Tibial nerve (tissue), 3 donors: ENCODE results near the gene NTM.

Experiments
- POLR2A ChIP-seq, 2 donors: fragments of 450-650 bp; IDR thresholded peaks; one replicate each; pipeline ENCODE4 v1.6.1; 2017; ENCODE audit warnings: antibody characterized with exemption in 2 of 2, mild to moderate bottlenecking in 2 of 2, moderate library complexity in 2 of 2
- TF ChIP-seq, protein P1 (sequence below), 5 experiments: fragments of 200-600 bp in 3 of 5; fragments of 450-650 bp in 2 of 5; sonication (generic) in 3 of 5; IDR thresholded peaks; one replicate each; pipeline ENCODE4 v1.5.1; 2016 to 2019; ENCODE audit warnings: antibody characterized with exemption in 5 of 5, mild to moderate bottlenecking in 3 of 5, moderate library complexity in 2 of 5

DNA sequence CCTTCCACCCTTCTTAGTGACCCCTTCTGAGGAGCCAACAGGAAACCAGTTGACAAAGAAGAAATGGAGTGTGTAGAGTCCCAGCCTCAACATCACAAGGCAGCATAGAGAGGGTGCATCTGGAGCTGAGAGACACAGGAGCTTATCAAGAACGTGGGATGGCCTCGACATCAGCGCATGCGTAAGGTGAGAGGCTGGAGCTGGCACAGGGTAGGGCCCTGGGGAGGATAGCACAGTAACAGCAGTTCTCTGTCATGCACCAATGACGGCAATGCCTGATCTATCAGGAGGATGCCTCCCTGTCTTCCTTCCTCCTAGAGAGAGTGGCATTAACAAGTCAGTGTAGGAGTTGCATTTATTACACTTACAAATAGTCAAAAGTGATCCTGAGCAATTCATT, 426.1 kb downstream of the NTM start:
- TF ChIP-seq, protein P1, sequence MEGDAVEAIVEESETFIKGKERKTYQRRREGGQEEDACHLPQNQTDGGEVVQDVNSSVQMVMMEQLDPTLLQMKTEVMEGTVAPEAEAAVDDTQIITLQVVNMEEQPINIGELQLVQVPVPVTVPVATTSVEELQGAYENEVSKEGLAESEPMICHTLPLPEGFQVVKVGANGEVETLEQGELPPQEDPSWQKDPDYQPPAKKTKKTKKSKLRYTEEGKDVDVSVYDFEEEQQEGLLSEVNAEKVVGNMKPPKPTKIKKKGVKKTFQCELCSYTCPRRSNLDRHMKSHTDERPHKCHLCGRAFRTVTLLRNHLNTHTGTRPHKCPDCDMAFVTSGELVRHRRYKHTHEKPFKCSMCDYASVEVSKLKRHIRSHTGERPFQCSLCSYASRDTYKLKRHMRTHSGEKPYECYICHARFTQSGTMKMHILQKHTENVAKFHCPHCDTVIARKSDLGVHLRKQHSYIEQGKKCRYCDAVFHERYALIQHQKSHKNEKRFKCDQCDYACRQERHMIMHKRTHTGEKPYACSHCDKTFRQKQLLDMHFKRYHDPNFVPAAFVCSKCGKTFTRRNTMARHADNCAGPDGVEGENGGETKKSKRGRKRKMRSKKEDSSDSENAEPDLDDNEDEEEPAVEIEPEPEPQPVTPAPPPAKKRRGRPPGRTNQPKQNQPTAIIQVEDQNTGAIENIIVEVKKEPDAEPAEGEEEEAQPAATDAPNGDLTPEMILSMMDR (IDR thresholded peaks at IDR 0.05), result no peak
- no peak for TF ChIP-seq POLR2A (IDR thresholded peaks at IDR 0.05)
